HepG2 (cell line): Measurements from ENCODE around the gene TGFB2. TPM values are rescaled to one million over a fixed set of nuclear protein-coding genes. Genes with fewer than 3 reads are reported as not detected.

ENCODE experiments used
- ATAC-seq: fragments of 200-7000 bp; cut with Tn5 transposase; 3 replicates; pipeline ENCODE4 v1.9.1; 2020; ENCODE audit warnings: mild to moderate bottlenecking, moderate library complexity
- BruUV-seq: library from RNA; stranded (reverse); fragments of 400-500 nt; replicated peaks from 2 replicates; lab custom pipeline; 2021; lab: Mats Ljungman, UMichigan
- CTCF ChIA-PET: fragments of 300-600 bp; formaldehyde crosslinking; extraction: SDS; loops from one replicate; lab custom pipeline; 2021; ENCODE audit warnings: low total read pairs, inconsistent platforms, low intra/inter-chr PET ratio; lab: Yijun Ruan, JAX
- POLR2A ChIA-PET: fragments of 350-600 bp; sonication (Branson Sonifier 250); formaldehyde crosslinking; loops from one replicate; lab custom pipeline; 2020; ENCODE audit warnings: antibody characterized with exemption, inconsistent platforms; lab: Yijun Ruan, JAX
- DNase-seq: peaks from one replicate; pipeline ENCODE4 v3.0.0-alpha.2; 2015; ENCODE audit warnings: low spot score
- FAIRE-seq: peaks from 3 replicates; lab custom pipeline; 2011; peaks lifted over from hg19 to GRCh38; lab: Jason Lieb, UNC
- H2AFZ ChIP-seq: one replicate; pipeline ENCODE4 v1.6.1; 2011; ENCODE audit warnings: low read length, inconsistent platforms
- H3K27ac ChIP-seq: fragments of 300-600 bp; 3 replicates; pipeline ENCODE4 v1.8.0; 2011; ENCODE audit warnings: mixed run types, mild to moderate bottlenecking, mixed read lengths, low read length, inconsistent platforms; ENCODE audit not compliant: insufficient read depth; ENCODE audit errors: extremely low read length
- H3K27me3 ChIP-seq, 2 experiments: fragments of 200-600 bp in 1 of 2; 2 replicates in 1 of 2; 3 replicates in 1 of 2; pipeline versions ENCODE4 v1.6.0 to v1.8.0; 2011; ENCODE audit warnings: low read length in 2 of 2, mild to moderate bottlenecking in 2 of 2, moderate library complexity in 2 of 2, inconsistent platforms in 1 of 2; ENCODE audit not compliant: insufficient read depth in 2 of 2, control insufficient read depth in 1 of 2
- H3K36me3 ChIP-seq, 2 experiments: fragments of 200-600 bp in 1 of 2; replicated peaks in 1 of 2; 2 replicates in 1 of 2; 3 replicates in 1 of 2; pipeline versions ENCODE4 v1.5.1 to v1.8.0; 2011; ENCODE audit warnings: low read length in 2 of 2, inconsistent platforms in 1 of 2; ENCODE audit not compliant: insufficient read depth in 2 of 2, control insufficient read depth in 1 of 2
- H3K4me1 ChIP-seq: 2 replicates; pipeline ENCODE4 v1.5.1; 2012; ENCODE audit warnings: low read length, inconsistent platforms; ENCODE audit not compliant: insufficient read depth
- H3K4me2 ChIP-seq: 2 replicates; pipeline ENCODE4 v1.6.0; 2011; ENCODE audit warnings: low read depth, low read length, inconsistent platforms
- H3K4me3 ChIP-seq, 3 experiments: fragments of 200-600 bp in 1 of 3; sonication (generic), shearing (Covaris generic) in 1 of 3; replicated peaks in 1 of 3; 2 replicates each; pipeline ENCODE4 v1.5.1; 2011 to 2016; ENCODE audit warnings: low read length in 3 of 3, inconsistent platforms in 2 of 3, low read depth in 2 of 3, mild to moderate bottlenecking in 2 of 3, control low read depth in 1 of 3, mixed read lengths in 1 of 3; ENCODE audit not compliant: insufficient read depth in 1 of 3
- H3K79me2 ChIP-seq: one replicate; pipeline ENCODE4 v1.6.1; 2011; ENCODE audit warnings: low read length, inconsistent platforms; ENCODE audit not compliant: insufficient read depth
- H3K9ac ChIP-seq: 2 replicates; pipeline ENCODE4 v1.6.0; 2011; ENCODE audit warnings: mild to moderate bottlenecking, low read depth, low read length, inconsistent platforms; ENCODE audit not compliant: insufficient read depth
- H3K9me3 ChIP-seq: 2 replicates; pipeline ENCODE4 v1.5.1; 2012; ENCODE audit warnings: mild to moderate bottlenecking, low read length
- H4K20me1 ChIP-seq: 2 replicates; pipeline ENCODE4 v1.6.0; 2011; ENCODE audit warnings: inconsistent platforms, mild to moderate bottlenecking, low read length, moderate library complexity; ENCODE audit not compliant: insufficient read depth
- ARID4A ChIP-seq: sonication (generic); formaldehyde crosslinking; IDR thresholded peaks from 2 replicates; pipeline ENCODE4 v1.5.0; 2020; ENCODE audit warnings: mild to moderate bottlenecking, missing genetic modification reagents, borderline replicate concordance
- CTCF ChIP-seq: sonication (generic); formaldehyde crosslinking; IDR thresholded peaks from 2 replicates; pipeline ENCODE4 v1.5.0; 2020; ENCODE audit warnings: mild to moderate bottlenecking, missing genetic modification reagents, moderate library complexity
- DR1 ChIP-seq: sonication (generic); formaldehyde crosslinking; IDR thresholded peaks from 2 replicates; pipeline ENCODE4 v1.8.0; 2021; ENCODE audit warnings: mild to moderate bottlenecking, missing genetic modification reagents, inconsistent platforms
- NFATC3 ChIP-seq: sonication (generic); formaldehyde crosslinking; IDR thresholded peaks from 2 replicates; pipeline ENCODE4 v1.5.1; 2020; ENCODE audit warnings: mild to moderate bottlenecking, missing genetic modification reagents
- NRL ChIP-seq: sonication (generic); formaldehyde crosslinking; IDR thresholded peaks from 2 replicates; pipeline ENCODE4 v1.5.0; 2020; ENCODE audit warnings: missing genetic modification reagents, mild to moderate bottlenecking, moderate library complexity, borderline replicate concordance
- PHF20 ChIP-seq: sonication (generic); formaldehyde crosslinking; IDR thresholded peaks from 2 replicates; pipeline ENCODE4 v1.5.0; 2020; ENCODE audit warnings: mild to moderate bottlenecking, missing genetic modification reagents
- RBM22 ChIP-seq: fragments of 200-400 bp; formaldehyde crosslinking; optimal IDR thresholded peaks from 2 replicates; pipeline ENCODE3; 2017; ENCODE audit warnings: mild to moderate bottlenecking, low read length, moderate library complexity
- REL ChIP-seq: sonication (generic); formaldehyde crosslinking; conservative IDR thresholded peaks from 2 replicates; pipeline ENCODE4 v1.8.0; 2022; ENCODE audit warnings: mild to moderate bottlenecking, missing genetic modification reagents, moderate library complexity
- RFXAP ChIP-seq: sonication (generic); formaldehyde crosslinking; IDR thresholded peaks from 2 replicates; pipeline ENCODE4 v1.4.0; 2020; ENCODE audit warnings: missing genetic modification reagents, borderline replicate concordance
- RXRB ChIP-seq: IDR thresholded peaks from 2 replicates; pipeline ENCODE4 v1.6.1; 2016; ENCODE audit warnings: borderline replicate concordance, missing genetic modification reagents, missing compliant biosample characterization
- SALL2 ChIP-seq: sonication (generic); formaldehyde crosslinking; IDR thresholded peaks from 2 replicates; pipeline ENCODE4 v1.8.1; 2023; ENCODE audit warnings: mild to moderate bottlenecking, missing genetic modification reagents, inconsistent platforms
- TSC22D2 ChIP-seq: sonication (generic); formaldehyde crosslinking; IDR thresholded peaks from 2 replicates; pipeline ENCODE4 v1.5.1; 2020; ENCODE audit warnings: missing genetic modification reagents, mild to moderate bottlenecking, borderline replicate concordance
- ZNF136 ChIP-seq: sonication (generic); formaldehyde crosslinking; IDR thresholded peaks from 2 replicates; pipeline ENCODE4 v1.8.1; 2022; ENCODE audit warnings: low read depth, mild to moderate bottlenecking, moderate library complexity, missing genetic modification reagents
- ZNF343 ChIP-seq: sonication (generic); formaldehyde crosslinking; IDR thresholded peaks from 2 replicates; pipeline ENCODE4 v1.4.0; 2020; ENCODE audit warnings: mild to moderate bottlenecking, missing genetic modification reagents
- ZNF430 ChIP-seq: sonication (generic); formaldehyde crosslinking; IDR thresholded peaks from 2 replicates; pipeline ENCODE4 v1.9.0; 2021; ENCODE audit warnings: mild to moderate bottlenecking, missing genetic modification reagents
- WGBS: methylation state at CpG from one replicate; pipeline ENCODE4 v1.1.6; 2017; ENCODE audit warnings: low lambda C conversion rate; 5-methylcytosine and 5-hydroxymethylcytosine counted together
- in situ Hi-C: cut with HindIII; loops from 2 replicates; pipeline ENCODE4 v1.10.0; 2017; ENCODE audit warnings: low pct_unique_long_range_greater_than_20kb; ENCODE audit not compliant: extremely low pct_ligation_motif_present
- intact Hi-C: fragments of 100-400 bp; cut with micrococcal nuclease; formaldehyde crosslinking; loops from one replicate; pipeline ENCODE4 v1.10.0; 2022; ENCODE audit not compliant: unreplicated experiment
- polyA plus RNA-seq, 8 experiments: library from polyadenylated mRNA; depleted of rRNA in 3 of 8; stranded (reverse) in 7 of 8; unstranded in 1 of 8; fragments of >200 nt; fragmentation: Illumina TruSeq in 4 of 8; extraction: Trizol in 4 of 8; gene quantifications; 2 replicates each; pipeline versions ENCODE4 v1.2.1 to v1.2.3, GENCODE V29; 2011 to 2016; ENCODE audit warnings: low read depth in 4 of 8, missing spikeins in 1 of 8, mixed read lengths in 1 of 8; ENCODE audit not compliant: insufficient read depth in 1 of 8
- total RNA-seq, 5 experiments: library from RNA; depleted of rRNA; stranded (reverse); fragments of >200 nt; fragmentation: Illumina TruSeq; extraction: Trizol; gene quantifications; 2 replicates each; pipeline ENCODE4 v1.2.3, GENCODE V29; 2016; ENCODE audit warnings: low read depth in 1 of 5
- TF ChIP-seq, protein P1 (sequence below): sonication (generic); formaldehyde crosslinking; IDR thresholded peaks from 2 replicates; pipeline ENCODE4 v1.4.0; 2020; ENCODE audit warnings: low read depth, mild to moderate bottlenecking, missing genetic modification reagents

The TGFB2 gene
- total and polyA plus RNA-seq, 2 of the 13 experiments (the other 11 are each of a cell fraction or from before 2014, with no cell fraction given) = 0.07 TPM; not detected in 1

GRCh38 chr1:218439541-218440295 is 94.6 kb downstream of the TGFB2 start (continued):
- TF ChIP-seq CTCF = peak; percentile 30; the same call in 1 of the 2 replicates
- no peak for TF ChIP-seq RFXAP
- TF ChIP-seq NRL (CRISPR knock-in tag) = no peak
- TF ChIP-seq PHF20 (CRISPR knock-in tag) = no peak
- TF ChIP-seq ZNF343 (CRISPR knock-in tag) = no peak
- TF ChIP-seq RXRB (CRISPR knock-in tag) = no peak
- TF ChIP-seq, protein P1, sequence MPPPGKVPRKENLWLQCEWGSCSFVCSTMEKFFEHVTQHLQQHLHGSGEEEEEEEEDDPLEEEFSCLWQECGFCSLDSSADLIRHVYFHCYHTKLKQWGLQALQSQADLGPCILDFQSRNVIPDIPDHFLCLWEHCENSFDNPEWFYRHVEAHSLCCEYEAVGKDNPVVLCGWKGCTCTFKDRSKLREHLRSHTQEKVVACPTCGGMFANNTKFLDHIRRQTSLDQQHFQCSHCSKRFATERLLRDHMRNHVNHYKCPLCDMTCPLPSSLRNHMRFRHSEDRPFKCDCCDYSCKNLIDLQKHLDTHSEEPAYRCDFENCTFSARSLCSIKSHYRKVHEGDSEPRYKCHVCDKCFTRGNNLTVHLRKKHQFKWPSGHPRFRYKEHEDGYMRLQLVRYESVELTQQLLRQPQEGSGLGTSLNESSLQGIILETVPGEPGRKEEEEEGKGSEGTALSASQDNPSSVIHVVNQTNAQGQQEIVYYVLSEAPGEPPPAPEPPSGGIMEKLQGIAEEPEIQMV (CRISPR knock-in tag) = no peak
- no peak for TF ChIP-seq ZNF430 (CRISPR knock-in tag)
- TF ChIP-seq REL (CRISPR knock-in tag) = no peak
- TF ChIP-seq RBM22 = no peak

- no peak for DNase-seq
- 44% methylated on average over 2 of the region's 2 CpGs for WGBS
- in situ Hi-C loops = no loop called here
- Histone ChIP-seq H3K79me2 (no peaks in the 10 kb centered on the region), H3K4me2 (no peak overlapping the region), H3K9me3 (no peaks in the 10 kb centered on the region), H3K27me3 (no peaks in the 10 kb centered on the region), H3K4me3 (no peak overlapping the region), H2AFZ (no peak overlapping the region), H3K9ac (no peak overlapping the region), H3K4me1 (peaks cover 11% of the 10 kb centered on the region), H3K36me3 (no peaks in the 10 kb centered on the region), H4K20me1 (no peaks in the 10 kb centered on the region), H3K27ac (no peak overlapping the region)
- intact Hi-C loops = no loop called here
- ChIA-PET CTCF (no interaction called here), POLR2A (no interaction called here)
- no peak for ATAC-seq
- FAIRE-seq = no peak
- no TSS peak for BruUV-seq
- TF ChIP-seq DR1 (CRISPR knock-in tag) (no peak), TSC22D2 (CRISPR knock-in tag) (no peak), ARID4A (CRISPR knock-in tag) (no peak), NFATC3 (no peak), ZNF136 (CRISPR knock-in tag) (no peak), SALL2 (no peak)
These were observed 98.1 kb downstream of the TGFB2 start for GRCh38 chr1:218443255-218443654.
